ENCODE data around the gene TRIM15.
"Not testable (repeated sequence)": the region's sequence is repeated elsewhere in the genome, so short reads cannot be mapped to it uniquely, and the experiment has no call there.

TRIM15 gene

DNA sequence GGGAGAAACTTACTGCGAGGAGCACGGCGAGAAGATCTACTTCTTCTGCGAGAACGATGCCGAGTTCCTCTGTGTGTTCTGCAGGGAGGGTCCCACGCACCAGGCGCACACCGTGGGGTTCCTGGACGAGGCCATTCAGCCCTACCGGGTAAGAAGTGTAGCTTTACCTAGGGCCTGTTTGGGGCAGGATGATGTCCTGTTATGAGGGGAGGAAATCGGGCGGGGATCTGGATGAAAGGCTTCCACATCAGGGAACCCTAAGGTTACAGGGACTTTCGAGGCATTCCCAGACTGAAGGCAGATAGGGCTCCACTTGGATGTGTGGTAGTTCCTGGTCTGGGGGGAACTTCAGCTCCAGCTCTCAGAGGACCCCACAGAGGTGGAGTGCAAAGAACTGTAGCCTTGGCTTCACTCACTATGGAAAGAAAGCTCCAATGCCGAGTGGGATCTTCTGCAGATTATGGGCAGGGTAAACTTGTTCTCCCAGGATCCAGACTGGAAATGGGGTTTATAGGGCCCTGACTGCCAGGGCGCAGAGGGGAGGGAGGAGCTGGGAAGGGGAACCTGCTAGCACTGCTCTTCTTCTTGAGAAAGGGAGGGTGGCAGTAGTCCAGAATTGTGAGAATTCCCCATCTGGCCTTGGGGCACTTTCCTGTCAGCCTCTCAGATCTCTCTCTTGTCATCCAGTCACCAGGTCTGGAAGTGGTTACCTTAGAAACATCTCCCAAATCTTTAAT is 740 bp downstream of the TRIM15 start:
- DNase-seq = no peak

DNA sequence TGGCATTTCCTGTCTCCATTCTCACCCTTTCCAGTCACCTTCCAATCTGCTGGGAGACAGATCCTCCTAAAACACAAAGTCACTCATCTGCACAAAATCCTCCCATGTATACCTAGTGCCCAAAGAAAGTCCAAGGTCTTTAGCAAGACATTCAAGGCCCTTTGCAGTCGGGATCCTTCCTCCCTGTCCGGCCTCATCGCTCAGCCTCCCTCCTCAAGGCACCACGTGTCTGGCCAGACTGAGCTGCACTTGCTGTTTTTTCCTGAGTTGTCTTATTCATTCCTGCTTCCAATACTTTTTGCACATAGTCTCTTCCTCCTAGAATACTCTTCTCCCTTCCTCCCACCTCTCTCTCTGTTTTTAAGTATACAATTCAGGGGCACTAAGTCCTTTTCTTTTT is 1.4 kb downstream of the TRIM15 start:
- DNase-seq = no peak

DNA sequence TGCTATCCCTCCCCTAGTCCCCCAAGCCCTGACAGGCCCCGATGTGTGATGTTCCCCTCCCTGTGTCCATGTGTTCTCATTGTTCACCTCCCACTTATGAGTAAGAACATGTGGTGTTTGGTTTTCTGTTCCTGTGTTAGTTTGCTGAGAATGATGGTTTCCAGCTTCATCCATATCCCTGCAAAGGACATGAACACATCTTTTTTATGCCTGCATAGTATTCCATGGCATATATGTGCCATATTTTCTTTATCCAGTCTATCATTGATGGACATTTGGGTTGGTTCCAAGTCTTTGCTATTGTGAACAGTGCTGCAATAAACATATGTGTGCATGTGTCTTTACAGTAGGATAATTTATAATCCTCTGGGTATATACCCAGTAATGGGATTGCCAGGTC is 1.9 kb downstream of the TRIM15 start:
- DNase-seq = not testable (repeated sequence)

DNA sequence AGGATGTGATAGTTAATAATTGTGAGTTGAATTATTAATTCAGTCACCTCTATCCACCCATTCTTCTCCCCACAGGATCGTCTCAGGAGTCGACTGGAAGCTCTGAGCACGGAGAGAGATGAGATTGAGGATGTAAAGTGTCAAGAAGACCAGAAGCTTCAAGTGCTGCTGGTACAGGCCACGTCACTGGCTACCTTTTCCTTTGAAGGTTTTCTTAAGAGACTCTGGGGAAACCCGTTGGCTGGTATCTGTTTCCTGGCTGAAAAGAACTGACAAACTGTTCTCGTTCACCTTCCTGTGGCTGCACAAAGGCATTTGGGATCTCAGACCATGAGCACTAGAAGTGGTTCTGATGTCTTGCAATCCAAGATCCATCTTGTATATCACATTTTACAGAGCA is 3.8 kb downstream of the TRIM15 start:
- DNase-seq = no peak

GRCh38 chr6:30168741-30169140 is 5.4 kb downstream of the TRIM15 start:
- no peak for DNase-seq

DNA sequence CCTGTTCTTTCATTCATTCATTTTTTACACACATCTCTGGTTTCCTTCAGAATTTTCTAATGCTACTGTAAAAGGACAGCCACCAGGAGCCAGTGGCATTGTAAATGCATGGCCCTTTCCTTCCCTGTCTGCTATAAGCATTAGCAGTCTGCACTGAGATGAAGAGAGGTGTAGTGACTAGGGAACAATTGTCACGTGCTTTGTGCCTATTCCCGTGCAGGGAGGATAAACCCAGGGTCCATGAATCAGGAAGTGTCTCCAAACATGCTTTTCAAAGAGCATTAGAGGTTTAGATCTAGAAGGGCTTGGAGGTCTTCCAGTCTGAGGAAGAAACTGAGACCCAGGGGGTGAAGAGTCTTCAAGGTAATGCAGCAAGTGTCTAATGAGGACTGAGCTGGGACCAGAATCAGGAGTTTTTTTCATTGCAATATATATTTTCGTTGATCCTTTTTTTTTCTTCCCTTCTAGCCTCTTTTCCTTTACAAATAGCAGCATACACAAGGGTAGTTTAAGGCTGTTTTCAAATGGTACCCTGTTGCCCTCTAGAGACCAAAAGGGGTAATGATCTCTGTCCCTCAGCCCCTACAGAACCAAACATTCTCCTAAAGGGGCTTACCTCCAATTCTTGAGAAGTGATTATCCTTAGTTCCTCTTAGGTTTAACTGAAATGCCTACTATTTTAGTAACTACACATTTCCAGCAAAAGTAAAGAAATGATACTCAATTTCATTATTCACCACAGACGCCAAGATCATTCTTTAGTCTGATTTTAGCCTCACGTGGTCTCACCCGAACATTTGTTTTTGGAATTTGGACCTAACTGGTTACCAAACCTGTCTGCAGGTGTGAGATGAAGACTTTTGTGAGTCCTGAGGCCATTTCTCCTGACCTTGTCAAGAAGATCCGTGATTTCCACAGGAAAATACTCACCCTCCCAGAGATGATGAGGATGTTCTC is 6.6 kb downstream of the TRIM15 start:
- no peak for DNase-seq

DNA sequence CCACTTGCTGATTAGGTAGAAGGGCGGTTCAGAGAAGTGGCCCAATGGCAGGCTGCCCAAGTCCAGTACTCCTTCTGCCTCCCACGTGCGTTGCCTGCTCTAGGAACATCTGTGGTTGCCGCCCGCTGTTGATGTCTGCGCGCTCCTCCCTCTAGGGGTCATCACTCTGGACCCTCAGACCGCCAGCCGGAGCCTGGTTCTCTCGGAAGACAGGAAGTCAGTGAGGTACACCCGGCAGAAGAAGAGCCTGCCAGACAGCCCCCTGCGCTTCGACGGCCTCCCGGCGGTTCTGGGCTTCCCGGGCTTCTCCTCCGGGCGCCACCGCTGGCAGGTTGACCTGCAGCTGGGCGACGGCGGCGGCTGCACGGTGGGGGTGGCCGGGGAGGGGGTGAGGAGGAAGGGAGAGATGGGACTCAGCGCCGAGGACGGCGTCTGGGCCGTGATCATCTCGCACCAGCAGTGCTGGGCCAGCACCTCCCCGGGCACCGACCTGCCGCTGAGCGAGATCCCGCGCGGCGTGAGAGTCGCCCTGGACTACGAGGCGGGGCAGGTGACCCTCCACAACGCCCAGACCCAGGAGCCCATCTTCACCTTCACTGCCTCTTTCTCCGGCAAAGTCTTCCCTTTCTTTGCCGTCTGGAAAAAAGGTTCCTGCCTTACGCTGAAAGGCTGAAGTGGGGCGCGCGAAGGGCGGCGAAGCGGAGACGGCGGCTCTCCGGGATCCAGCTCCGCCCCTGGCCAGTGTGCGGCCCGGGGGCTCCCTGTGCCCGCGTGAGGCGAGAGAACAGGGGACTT is 8.5 kb downstream of the TRIM15 start:
- no peak for DNase-seq

GRCh38 chr6:30172681-30173080 is 9.3 kb downstream of the TRIM15 start:
- no peak for DNase-seq

- no peak for DNase-seq
Observed at GRCh38 chr6:30175765-30176164, 12.4 kb downstream of the TRIM15 start.

- DNase-seq = no peak
Observed at GRCh38 chr6:30178837-30179236, 15.5 kb downstream of the TRIM15 start.

DNA sequence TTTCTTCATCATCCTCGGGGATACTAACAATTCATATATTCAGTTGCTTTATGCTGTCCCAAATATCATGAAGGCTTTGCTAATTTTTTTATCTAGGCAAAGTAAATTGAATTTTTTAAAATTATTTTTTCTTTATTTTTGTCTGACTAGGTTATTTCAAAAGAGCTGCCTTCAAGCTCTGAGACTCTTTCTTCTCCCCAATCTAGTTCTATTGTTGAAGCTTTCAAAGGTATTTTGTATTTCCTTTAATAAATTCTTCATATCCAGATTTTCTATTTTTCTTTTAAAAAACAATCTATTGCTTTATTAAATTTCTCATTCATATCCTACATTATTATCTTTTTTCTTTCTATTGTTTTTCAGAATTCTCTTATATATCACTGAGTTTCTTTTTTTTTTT is 16.8 kb downstream of the TRIM15 start:
- no peak for DNase-seq

- DNase-seq = no peak
Observed at GRCh38 chr6:30184417-30185031, 21.2 kb downstream of the TRIM15 start.

DNA sequence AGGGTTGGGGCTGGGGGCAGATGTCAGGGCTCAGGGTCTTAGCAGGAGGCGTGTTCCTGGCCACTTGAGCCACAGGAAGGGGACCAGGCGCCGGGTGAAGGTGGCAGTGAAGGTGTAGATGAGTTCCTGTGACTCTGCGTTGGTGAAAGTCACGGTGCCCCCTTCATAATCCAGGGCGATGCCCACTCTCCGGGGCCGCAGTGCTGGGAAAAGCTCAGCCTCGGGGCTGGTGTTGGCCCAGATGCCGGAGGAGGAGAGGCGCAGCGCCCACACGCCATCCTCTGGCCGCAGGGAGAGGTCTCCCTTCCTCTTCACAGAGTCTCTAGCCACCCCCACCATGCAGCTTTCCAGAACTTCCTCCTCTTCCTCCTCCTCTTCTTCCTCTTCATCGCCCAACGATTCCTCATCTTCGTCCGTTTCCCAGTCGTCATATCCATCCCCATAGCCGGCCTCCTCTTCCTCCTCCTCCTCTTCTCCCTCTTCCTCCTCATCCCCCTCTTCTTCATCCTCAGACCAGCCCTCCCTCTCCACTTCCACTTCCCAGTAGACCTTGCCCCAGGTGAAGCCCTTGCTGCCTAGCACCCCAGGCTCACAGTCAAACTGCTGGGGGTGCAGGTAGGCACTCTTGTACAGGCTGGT is 22.6 kb downstream of the TRIM15 start:
- no peak for DNase-seq

GRCh38 chr6:30188541-30188940 is 25.2 kb downstream of the TRIM15 start:
- no peak for DNase-seq

- no peak for DNase-seq
Observed at GRCh38 chr6:30192076-30192475, 28.7 kb downstream of the TRIM15 start.

GRCh38 chr6:30194797-30195690 is 31.7 kb downstream of the TRIM15 start:
- no peak for DNase-seq

GRCh38 chr6:30195951-30196350 is 32.6 kb downstream of the TRIM15 start:
- no peak for DNase-seq

DNA sequence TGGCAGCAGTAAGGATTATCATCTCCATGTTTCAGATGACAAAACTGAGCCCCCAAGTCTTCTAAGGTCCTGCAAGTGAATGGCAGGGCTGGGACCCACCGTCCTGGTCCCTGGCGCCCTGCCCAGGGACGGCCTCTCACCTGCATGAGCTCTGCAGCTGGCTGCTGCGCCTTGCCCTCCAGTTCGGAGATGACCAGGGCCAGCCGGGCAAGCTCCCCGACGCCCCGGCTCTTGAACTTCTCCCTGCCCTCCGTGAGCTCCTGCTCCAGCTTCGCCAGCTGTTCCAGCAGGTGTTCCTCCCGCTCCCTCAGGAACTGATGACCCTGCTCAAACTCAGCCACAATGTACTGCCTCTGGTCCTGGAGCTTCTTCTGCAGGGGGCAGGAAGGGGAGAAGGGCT is 33.0 kb downstream of the TRIM15 start:
- DNase-seq = no peak

DNA sequence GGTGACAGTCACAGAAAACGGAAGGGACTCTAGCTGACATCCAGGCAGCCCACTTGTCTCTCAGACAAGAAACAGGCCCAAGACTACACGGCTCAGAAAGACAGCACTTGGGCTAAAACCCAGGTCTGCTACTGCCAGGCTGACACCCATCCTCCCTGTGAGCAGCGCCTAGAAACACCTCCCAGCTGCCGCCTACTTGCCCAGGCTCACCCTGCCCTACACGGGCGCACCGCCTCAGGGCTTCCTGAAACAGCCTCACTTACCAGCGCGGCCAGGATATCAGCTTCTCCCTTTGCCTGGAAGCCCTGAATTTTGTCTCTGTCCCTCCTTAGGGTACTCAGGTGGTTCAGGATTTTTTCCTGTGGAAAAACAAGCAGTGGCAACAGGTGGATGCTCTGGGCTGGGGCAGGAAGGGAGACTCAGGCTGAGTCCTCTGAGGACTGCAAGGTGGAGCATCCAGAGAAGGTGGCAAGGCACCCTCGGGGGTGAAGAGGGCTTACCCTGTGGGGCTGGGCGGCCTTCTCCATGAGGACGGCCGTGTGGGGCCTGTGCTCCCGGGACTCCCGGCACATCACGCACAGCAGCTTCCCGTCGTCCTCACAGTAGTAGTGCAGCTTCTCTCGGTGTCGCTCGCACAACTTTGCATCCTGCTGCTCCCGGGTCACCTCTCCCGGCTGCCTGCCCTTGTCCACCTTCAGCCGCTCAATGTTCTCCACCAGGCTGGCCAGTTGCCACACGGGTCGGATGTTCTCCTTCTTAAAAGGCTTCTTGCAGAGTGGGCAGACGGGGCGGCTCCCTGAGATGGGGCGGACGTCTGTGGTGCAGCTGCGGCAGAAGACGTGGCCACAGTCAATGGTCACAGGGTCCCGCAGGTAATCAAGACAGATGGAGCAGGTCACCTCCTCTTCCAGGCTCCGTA is 35.1 kb downstream of the TRIM15 start:
- no peak for DNase-seq
